CD8-positive, alpha-beta memory T cell (primary cell): Measurements from ENCODE around the gene FGL2. TPM values are rescaled to one million over a fixed set of nuclear protein-coding genes. Genes with fewer than 3 reads are reported as not detected.
A peak's percentile ranks its signal among the peaks of the same experiment; 100 is the strongest.
"Not testable (repeated sequence)": the region's sequence is repeated elsewhere in the genome, so short reads cannot be mapped to it uniquely, and the experiment has no call there.

Source experiments
- CTCF ChIA-PET: fragments of 350-600 bp; sonication (Branson Sonifier 250); formaldehyde crosslinking; loops from one replicate; lab custom pipeline; 2021; ENCODE audit warnings: antibody characterized with exemption; lab: Charles Lee
- POLR2A ChIA-PET: fragments of 350-600 bp; sonication (Branson Sonifier 250); formaldehyde crosslinking; loops from one replicate; lab custom pipeline; 2021; ENCODE audit warnings: antibody characterized with exemption; lab: Charles Lee
- DNase-seq, 5 donors: peaks; one replicate each; pipeline versions ENCODE4 v3.0.0 to v3.0.0-alpha.2; 2020 to 2022; ENCODE audit warnings: mixed read lengths in 1 of 5
- H3K27ac ChIP-seq: one replicate; pipeline ENCODE4 v1.7.0; 2013; ENCODE audit warnings: low read depth, mild to moderate bottlenecking, low read length, moderate library complexity
- H3K27me3 ChIP-seq: 2 replicates; pipeline ENCODE4 v1.7.0; 2013; ENCODE audit warnings: low read length, mild to moderate bottlenecking; ENCODE audit not compliant: insufficient read depth, poor library complexity, severe bottlenecking
- H3K36me3 ChIP-seq: 2 replicates; pipeline ENCODE4 v1.7.0; 2013; ENCODE audit warnings: mild to moderate bottlenecking, low read length, moderate library complexity; ENCODE audit not compliant: insufficient read depth
- H3K4me1 ChIP-seq: 2 replicates; pipeline ENCODE4 v1.7.0; 2013; ENCODE audit warnings: mild to moderate bottlenecking, low read length, moderate library complexity; ENCODE audit not compliant: insufficient read depth
- H3K4me3 ChIP-seq: 2 replicates; pipeline ENCODE4 v1.7.0; 2013; ENCODE audit warnings: mild to moderate bottlenecking, low read length
- H3K9me3 ChIP-seq: 2 replicates; pipeline ENCODE4 v1.7.0; 2013; ENCODE audit warnings: mild to moderate bottlenecking, low read length
- H3K27ac Mint-ChIP-seq, 8 donors: one replicate each; pipeline ENCODE4 v1.8.0; 2020 to 2021; ENCODE audit warnings: mixed read lengths in 8 of 8, mild to moderate bottlenecking in 6 of 8, inconsistent platforms in 3 of 8, moderate library complexity in 3 of 8
- H3K27me3 Mint-ChIP-seq, 2 donors: one replicate each; pipeline ENCODE4 v1.8.0; 2020 to 2021; ENCODE audit warnings: mixed read lengths in 2 of 2, mild to moderate bottlenecking in 1 of 2, moderate library complexity in 1 of 2
- H3K36me3 Mint-ChIP-seq, 3 donors: one replicate each; pipeline ENCODE4 v1.8.0; 2020 to 2021; ENCODE audit warnings: mixed read lengths in 3 of 3, inconsistent platforms in 1 of 3, mild to moderate bottlenecking in 1 of 3
- H3K4me1 Mint-ChIP-seq, 3 donors: one replicate each; pipeline ENCODE4 v1.8.0; 2020 to 2021; ENCODE audit warnings: mixed read lengths in 3 of 3, inconsistent platforms in 1 of 3, mild to moderate bottlenecking in 1 of 3
- H3K4me3 Mint-ChIP-seq, 7 donors: one replicate each; pipeline ENCODE4 v1.8.0; 2020 to 2021; ENCODE audit warnings: mixed read lengths in 7 of 7, mild to moderate bottlenecking in 6 of 7, moderate library complexity in 4 of 7, inconsistent platforms in 2 of 7
- H3K9me3 Mint-ChIP-seq, 5 donors: one replicate each; pipeline ENCODE4 v1.8.0; 2020 to 2022; ENCODE audit warnings: mixed read lengths in 5 of 5, mild to moderate bottlenecking in 3 of 5, moderate library complexity in 2 of 5, inconsistent platforms in 1 of 5
- polyA plus RNA-seq: library from polyadenylated mRNA; unstranded; fragments of 300-500 nt; fragmentation: Illumina TruSeq; gene quantifications from one replicate; pipeline ENCODE4 v1.2.3, GENCODE V29; 2021
- total RNA-seq, 2 experiments: library from RNA; stranded (reverse); gene quantifications; one replicate each; pipeline ENCODE4 v1.2.3, GENCODE V29; 2021

The FGL2 gene
- total and polyA plus RNA-seq, 3 experiments from 2014 or later = 2.2 to 4.1 (median 3.1) TPM

DNA sequence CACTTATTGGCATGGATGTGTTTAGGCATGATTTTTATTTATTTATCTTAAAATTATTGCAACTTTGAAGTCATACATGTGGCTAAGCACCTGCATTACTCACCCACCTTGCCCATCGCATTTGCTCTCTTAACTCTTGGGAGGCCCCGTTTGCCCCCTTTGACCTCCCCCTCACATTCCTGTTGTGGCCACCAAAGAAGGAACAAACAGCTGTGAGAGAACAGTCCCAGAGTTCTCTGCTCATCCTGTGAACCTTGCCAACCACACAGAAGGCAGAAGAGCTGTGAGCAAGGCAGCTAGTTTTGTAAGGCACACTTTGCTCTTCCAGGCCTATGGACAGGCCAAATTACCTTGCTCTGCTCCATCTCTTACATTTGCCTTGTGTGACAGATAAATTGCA is 23.6 kb upstream of the FGL2 start:
- H3K36me3 Mint-ChIP-seq = peaks cover 3 to 26% (median 6%) of the 10 kb centered on the region in 3 donors
- CTCF ChIA-PET = no interaction called here

DNA sequence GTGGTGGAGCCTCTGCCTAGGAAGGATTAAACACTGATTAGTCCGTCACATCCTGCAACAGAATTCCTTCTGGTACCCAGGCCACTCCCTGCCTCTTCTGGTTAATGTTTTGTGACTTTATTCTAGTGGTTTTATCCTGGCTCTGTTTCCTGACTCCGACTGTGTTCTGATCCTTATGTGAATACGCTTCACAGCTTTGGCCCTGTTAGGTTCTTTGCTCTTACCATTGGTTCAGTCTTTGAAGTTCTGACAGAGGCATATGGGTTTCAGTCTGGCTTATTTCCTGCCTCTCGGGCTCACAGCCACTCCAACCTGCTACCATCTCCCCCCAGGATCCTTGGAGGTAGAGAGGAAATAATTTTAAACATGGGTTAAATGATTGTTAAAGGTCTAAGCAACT is 23.2 kb upstream of the FGL2 start:
- peak in 1 of 5 donors; percentile 9 for DNase-seq
- H3K4me1 ChIP-seq = peaks cover 13% of the 10 kb centered on the region

More for the DNA sequence above, 23.6 kb upstream of the FGL2 start:
- Histone ChIP-seq H3K36me3 (no peaks in the 10 kb centered on the region), H3K9me3 (no peaks in the 10 kb centered on the region), H3K27ac (no peak overlapping the region), H3K4me1 (peaks cover 13% of the 10 kb centered on the region), H3K27me3 (no peaks in the 10 kb centered on the region), H3K4me3 (no peak overlapping the region)
- no peaks in the 10 kb centered on the region for H3K27me3 Mint-ChIP-seq
- no peak overlapping the region for H3K4me3 Mint-ChIP-seq
- POLR2A ChIA-PET = no interaction called here
- no peak for DNase-seq
- H3K27ac Mint-ChIP-seq = peak overlapping the region in 3 of 8 donors; percentile 10 to 43 (median 18)
- H3K4me1 Mint-ChIP-seq = peaks cover 10 to 24% (median 13%) of the 10 kb centered on the region in 3 donors
- H3K9me3 Mint-ChIP-seq = peaks cover 7 to 15% (median 8%) of the 10 kb centered on the region in 5 donors

DNA sequence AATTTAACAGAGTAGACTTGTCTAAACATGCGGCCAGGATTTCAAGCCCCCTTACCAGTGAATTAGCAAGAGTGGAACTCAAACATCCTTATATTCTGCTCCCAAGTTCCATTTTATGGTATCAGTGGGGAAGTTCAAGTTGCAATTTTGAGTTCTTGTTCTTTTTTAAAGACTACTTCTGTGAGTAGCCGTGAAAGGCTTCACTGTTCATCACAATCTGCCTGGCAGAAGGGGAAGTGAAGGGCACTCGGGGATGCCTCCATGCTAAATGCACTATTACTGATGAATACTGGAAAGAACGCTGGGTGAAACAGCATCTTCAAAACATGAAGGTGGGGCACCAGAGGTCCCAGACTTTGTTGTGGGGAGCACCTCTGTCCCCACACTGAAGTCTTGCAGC is 22.4 kb upstream of the FGL2 start:
- ChIA-PET CTCF (no interaction called here), POLR2A (no interaction called here)

More for the DNA sequence above, 23.2 kb upstream of the FGL2 start:
- peaks cover 10 to 24% (median 13%) of the 10 kb centered on the region in 3 donors for H3K4me1 Mint-ChIP-seq
- no peaks in the 10 kb centered on the region for H3K27me3 Mint-ChIP-seq
- Histone ChIP-seq H3K27me3 (no peaks in the 10 kb centered on the region), H3K9me3 (no peaks in the 10 kb centered on the region), H3K27ac (no peak overlapping the region), H3K36me3 (no peaks in the 10 kb centered on the region), H3K4me3 (no peak overlapping the region)
- H3K36me3 Mint-ChIP-seq = peaks cover 3 to 22% (median 6%) of the 10 kb centered on the region in 3 donors
- peak overlapping the region in 3 of 8 donors; percentile 21 to 76 (median 43) for H3K27ac Mint-ChIP-seq
- POLR2A ChIA-PET = no interaction called here
- CTCF ChIA-PET = no interaction called here
- peaks cover 6 to 15% (median 8%) of the 10 kb centered on the region in 5 donors for H3K9me3 Mint-ChIP-seq
- H3K4me3 Mint-ChIP-seq = no peak overlapping the region

DNA sequence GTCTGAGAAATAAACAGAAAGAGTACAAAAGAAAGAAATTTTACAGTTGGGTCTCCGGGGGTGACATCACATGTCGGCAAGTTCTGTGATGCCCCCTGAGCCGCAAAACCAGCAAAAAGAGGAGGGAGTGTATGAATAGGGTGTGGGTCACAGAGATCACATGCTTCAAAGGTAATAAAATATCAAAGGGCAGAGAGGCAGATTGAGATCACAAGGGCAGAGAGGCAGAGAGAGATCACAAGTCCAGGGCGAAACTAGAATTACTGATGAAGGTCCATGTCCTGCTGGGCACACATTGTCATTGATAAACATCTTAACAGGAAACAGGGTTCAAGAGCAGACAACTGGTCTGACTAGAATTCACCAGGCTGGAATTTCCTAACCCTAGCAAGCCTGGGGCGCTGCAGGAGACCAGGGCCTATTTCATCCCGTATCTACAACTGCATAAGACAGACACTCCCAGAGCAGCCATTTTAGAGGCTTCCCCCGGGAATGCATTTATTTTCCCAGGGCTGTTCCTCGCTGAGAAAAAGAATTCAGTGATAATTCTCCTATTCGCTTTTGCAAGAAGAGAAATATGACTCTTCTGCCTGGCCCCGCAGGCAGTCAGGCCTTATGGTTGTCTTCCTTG is 20.2 kb upstream of the FGL2 start:
- H3K4me3 ChIP-seq, POLR2A ChIA-PET, H3K9me3 ChIP-seq, H3K27me3 ChIP-seq, H3K27ac Mint-ChIP-seq, CTCF ChIA-PET, H3K4me3 Mint-ChIP-seq, H3K36me3 ChIP-seq, DNase-seq, H3K27ac ChIP-seq, H3K27me3 Mint-ChIP-seq: not testable (repeated sequence)
- Mint-ChIP-seq H3K4me1 (peaks cover 10 to 24% (median 13%) of the 10 kb centered on the region in 3 donors), H3K36me3 (peaks cover 3 to 22% (median 6%) of the 10 kb centered on the region in 3 donors), H3K9me3 (peaks cover 6 to 14% (median 8%) of the 10 kb centered on the region in 5 donors)
- H3K4me1 ChIP-seq = peaks cover 13% of the 10 kb centered on the region

More for the DNA sequence above, 22.4 kb upstream of the FGL2 start:
- Histone ChIP-seq H3K27ac (no peak overlapping the region), H3K27me3 (no peaks in the 10 kb centered on the region), H3K4me1 (peaks cover 13% of the 10 kb centered on the region), H3K36me3 (no peaks in the 10 kb centered on the region), H3K9me3 (no peaks in the 10 kb centered on the region), H3K4me3 (no peak overlapping the region)
- Mint-ChIP-seq H3K4me3 (no peak overlapping the region), H3K27me3 (no peaks in the 10 kb centered on the region), H3K9me3 (peaks cover 6 to 15% (median 8%) of the 10 kb centered on the region in 5 donors), H3K36me3 (peaks cover 3 to 22% (median 6%) of the 10 kb centered on the region in 3 donors), H3K27ac (peak overlapping the region in 1 of 8 donors; percentile 44), H3K4me1 (peaks cover 10 to 24% (median 13%) of the 10 kb centered on the region in 3 donors)
- DNase-seq = no peak

DNA sequence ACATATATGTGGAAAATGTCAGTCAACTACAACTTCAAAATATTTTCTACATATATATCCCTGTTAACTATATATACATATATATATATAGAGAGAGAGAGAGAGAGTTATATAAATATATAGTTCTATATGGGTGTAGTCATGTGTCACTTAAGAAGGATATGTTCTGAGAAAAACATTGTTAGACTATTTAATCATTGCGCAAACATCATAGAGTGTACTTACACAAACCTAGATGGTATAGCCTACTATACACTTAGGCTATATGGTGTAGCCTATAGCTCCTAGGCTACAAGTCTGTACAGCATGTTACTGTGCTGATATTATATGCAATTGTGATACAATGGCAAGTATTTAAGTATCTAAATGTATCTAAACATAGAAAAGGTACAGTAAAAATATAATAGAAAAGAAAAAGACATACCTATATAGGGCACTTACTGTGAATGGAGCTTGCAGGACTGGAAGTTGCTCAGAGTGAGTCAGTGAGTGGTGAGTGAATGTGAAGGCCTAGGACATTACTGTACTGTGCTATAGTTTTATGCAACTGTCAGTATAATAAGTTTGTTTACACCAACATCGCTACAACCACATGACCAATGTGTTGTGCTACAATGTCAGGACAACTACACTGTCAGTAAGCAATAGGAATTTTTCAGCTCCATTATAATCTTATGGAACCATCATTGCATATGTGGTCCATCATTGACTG is 18.0 kb upstream of the FGL2 start:
- CTCF ChIA-PET = no interaction called here
- no peak for DNase-seq
- Mint-ChIP-seq H3K9me3 (peaks cover 6 to 12% (median 8%) of the 10 kb centered on the region in 5 donors), H3K4me1 (peaks cover under 1 to 12% (median 2%) of the 10 kb centered on the region in 3 donors), H3K36me3 (peaks cover 2 to 22% (median 3%) of the 10 kb centered on the region in 3 donors), H3K27me3 (no peaks in the 10 kb centered on the region), H3K27ac (no peak overlapping the region), H3K4me3 (no peak overlapping the region)
- Histone ChIP-seq H3K4me3 (no peak overlapping the region), H3K36me3 (no peaks in the 10 kb centered on the region), H3K27ac (no peak overlapping the region), H3K9me3 (no peaks in the 10 kb centered on the region), H3K27me3 (no peaks in the 10 kb centered on the region), H3K4me1 (peaks cover 4% of the 10 kb centered on the region)
- POLR2A ChIA-PET = no interaction called here

DNA sequence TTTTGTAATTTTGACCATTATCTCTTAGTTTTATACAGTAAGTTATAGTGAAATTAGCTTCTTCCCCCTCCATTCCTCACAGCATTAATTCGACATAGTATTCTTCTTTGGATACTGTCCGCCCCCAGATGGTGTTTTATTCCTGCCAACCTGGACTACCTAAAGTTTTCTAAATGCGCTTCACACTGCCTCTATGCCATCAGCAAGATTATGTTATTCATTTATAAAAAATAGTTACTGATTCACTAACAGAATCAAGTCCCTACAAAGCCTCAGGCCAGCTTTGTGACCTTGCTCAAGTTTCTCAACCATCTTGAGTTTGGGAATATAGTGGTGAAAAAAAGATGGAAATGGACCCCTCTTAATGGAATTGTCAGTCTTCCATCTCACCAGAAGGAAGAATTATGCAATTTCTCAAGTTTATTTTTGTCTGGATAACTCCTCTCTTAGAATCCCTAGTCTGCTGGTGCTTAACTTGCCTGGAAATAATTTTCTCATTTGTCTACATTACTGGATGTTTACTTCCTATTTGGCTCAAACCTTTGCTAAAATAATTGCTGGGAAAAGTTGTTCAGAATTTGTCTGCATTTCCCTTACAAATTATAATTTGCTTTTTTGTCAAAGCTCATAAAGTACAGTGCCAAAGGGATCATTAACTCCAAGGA is 16.7 kb upstream of the FGL2 start:
- Mint-ChIP-seq H3K36me3 (peaks cover 2 to 16% (median 3%) of the 10 kb centered on the region in 3 donors), H3K27ac (peak overlapping the region in 1 of 8 donors; percentile 35), H3K27me3 (no peaks in the 10 kb centered on the region), H3K4me3 (no peak overlapping the region), H3K9me3 (peaks cover 6 to 12% (median 8%) of the 10 kb centered on the region in 5 donors), H3K4me1 (no peaks in the 10 kb centered on the region)
- H3K4me1 ChIP-seq = no peaks in the 10 kb centered on the region
- H3K36me3 ChIP-seq = no peaks in the 10 kb centered on the region
- ChIA-PET POLR2A (no interaction called here), CTCF (no interaction called here)
- no peaks in the 10 kb centered on the region for H3K9me3 ChIP-seq
- no peak overlapping the region for H3K4me3 ChIP-seq
- no peak for DNase-seq
- no peaks in the 10 kb centered on the region for H3K27me3 ChIP-seq
- no peak overlapping the region for H3K27ac ChIP-seq

DNA sequence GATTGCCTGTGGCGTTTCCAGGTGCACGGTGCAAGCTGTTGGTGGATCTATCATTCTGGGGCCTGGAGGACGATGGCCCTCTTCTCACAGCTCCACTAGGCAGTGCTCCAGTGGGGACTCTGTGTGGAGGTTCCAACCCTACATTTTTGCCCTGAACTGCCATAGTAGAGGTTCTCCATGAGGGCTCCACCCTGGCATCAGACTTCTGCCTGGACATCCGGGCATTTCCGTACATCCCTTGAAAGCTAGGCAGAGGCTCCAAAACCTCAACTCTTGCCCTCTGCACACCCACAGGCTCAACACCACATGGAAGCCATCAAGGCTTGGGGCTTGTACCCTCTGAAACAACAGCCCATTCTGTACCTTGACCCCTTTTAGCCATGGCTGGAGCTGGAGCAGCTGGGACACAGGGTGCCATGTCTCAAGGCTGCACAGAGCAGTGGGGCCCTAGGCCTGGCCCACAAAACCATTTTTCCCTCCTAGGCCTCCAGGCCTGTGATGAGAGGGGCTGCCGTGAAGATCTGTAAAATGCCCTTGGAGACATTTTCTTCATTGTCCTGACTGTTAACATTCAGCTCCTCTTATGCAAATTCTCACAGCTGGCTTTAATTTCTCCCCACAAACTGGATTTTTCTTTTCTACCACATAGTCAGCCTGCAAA is 10.0 kb upstream of the FGL2 start:
- H3K27me3 ChIP-seq = no peaks in the 10 kb centered on the region
- POLR2A ChIA-PET = no interaction called here
- H3K9me3 ChIP-seq = peaks cover 8% of the 10 kb centered on the region
- H3K4me3 Mint-ChIP-seq = no peak overlapping the region
- no peaks in the 10 kb centered on the region for H3K4me1 ChIP-seq
- CTCF ChIA-PET = no interaction called here
- H3K27ac ChIP-seq = no peak overlapping the region
- H3K4me1 Mint-ChIP-seq = no peaks in the 10 kb centered on the region
- no peak for DNase-seq
- peaks cover 20 to 27% (median 22%) of the 10 kb centered on the region in 5 donors for H3K9me3 Mint-ChIP-seq
- no peak overlapping the region for H3K4me3 ChIP-seq
- no peaks in the 10 kb centered on the region for H3K27me3 Mint-ChIP-seq
- no peak overlapping the region for H3K27ac Mint-ChIP-seq
- H3K36me3 ChIP-seq = no peaks in the 10 kb centered on the region
- peaks cover 10 to 28% (median 14%) of the 10 kb centered on the region in 3 donors for H3K36me3 Mint-ChIP-seq
